SKM-1 (cell line): ENCODE results near the gene CD300LB.
"Not testable (repeated sequence)": the region's sequence is repeated elsewhere in the genome, so short reads cannot be mapped to it uniquely, and the experiment has no call there.

Experiments
- DNase-seq: peaks from one replicate; lab custom pipeline; 2025; ENCODE audit not compliant: unreplicated experiment; lab: John Stamatoyannopoulos, UW

Gene CD300LB

GRCh38 chr17:74531231-74531761 is at the start of gene CD300LB:
Gene CD300LB (minus strand): TSS chr17:74531475. CDS start chr17:74531350, 125 bp downstream.
- DNase-seq, result peak; percentile 16

- no peak for DNase-seq
Measured at GRCh38 chr17:74579900-74580299, 48.6 kb upstream of the CD300LB start.

GRCh38 chr17:74578979-74579378 is 47.7 kb upstream of the CD300LB start:
- no peak for DNase-seq

- DNase-seq, result no peak
Measured at GRCh38 chr17:74574489-74575142, 43.3 kb upstream of the CD300LB start.

- DNase-seq, result not testable (repeated sequence)
Measured at GRCh38 chr17:74573635-74574034, 42.4 kb upstream of the CD300LB start.

- no peak for DNase-seq
Measured at GRCh38 chr17:74573169-74573568, 41.9 kb upstream of the CD300LB start.

- peak; percentile 14 for DNase-seq
Measured at GRCh38 chr17:74571621-74572270, 40.5 kb upstream of the CD300LB start.

GRCh38 chr17:74569020-74570003 is 38.0 kb upstream of the CD300LB start:
- peak; percentile 63 for DNase-seq

GRCh38 chr17:74568106-74568873 is 37.0 kb upstream of the CD300LB start:
- no peak for DNase-seq

- peak; percentile 43 for DNase-seq
Measured at GRCh38 chr17:74567397-74567796, 36.1 kb upstream of the CD300LB start, which contains the start of gene CD300H. Gene CD300H (minus strand): TSS chr17:74567509.

- DNase-seq, result peak; percentile 32
Measured at GRCh38 chr17:74566132-74566753, 35.0 kb upstream of the CD300LB start.

GRCh38 chr17:74565126-74565525 is 33.9 kb upstream of the CD300LB start:
- DNase-seq, result no peak

- DNase-seq, result no peak
Measured at GRCh38 chr17:74563358-74563757, 32.1 kb upstream of the CD300LB start.

- DNase-seq, result no peak
Measured at GRCh38 chr17:74561586-74561985, 30.3 kb upstream of the CD300LB start.

- DNase-seq, result no peak
Measured at GRCh38 chr17:74558882-74559519, 27.7 kb upstream of the CD300LB start.

- DNase-seq, result not testable (repeated sequence)
Measured at GRCh38 chr17:74558402-74558801, 27.1 kb upstream of the CD300LB start.

GRCh38 chr17:74555427-74555940 is 24.2 kb upstream of the CD300LB start:
- DNase-seq, result no peak

- DNase-seq, result no peak
Measured at GRCh38 chr17:74554909-74555308, 23.6 kb upstream of the CD300LB start.

GRCh38 chr17:74552037-74552436 is 20.8 kb upstream of the CD300LB start:
- no peak for DNase-seq
